ENCODE data around the gene AGER. TPM values are rescaled to one million over a fixed set of nuclear protein-coding genes. Genes with fewer than 3 reads are reported as not detected.

AGER gene
- total RNA-seq, 1 donor from 2014 or later: 9.9 TPM

GRCh38 chr6:32151863-32152768, 31.9 kb downstream of the AGER start, which contains the start of gene PRRT1:
Gene PRRT1, minus strand, starts transcription at chr6:32151939. Its CDS starts 112 bp downstream, at chr6:32151827.
- peaks cover 9% of the 10 kb centered on the region for H4K20me1 ChIP-seq (ENCODE audit: insufficient read depth, low read length)
- H3K27ac Mint-ChIP-seq (ENCODE audit: unreplicated experiment): peak within 1 kb of the TSS; percentile 95
- H3K9me3 Mint-ChIP-seq (ENCODE audit: unreplicated experiment): peaks cover 9% of the 10 kb centered on the region
- peak within 1 kb of the TSS; percentile 88 for H3K4me3 ChIP-seq (ENCODE audit: insufficient read depth, low read depth, low read length)
- H2AFZ ChIP-seq (ENCODE audit: low read depth, low read length): peak within 1 kb of the TSS; percentile 6
- H3K4me1 Mint-ChIP-seq (ENCODE audit: low read depth, unreplicated experiment): peaks cover 19% of the 10 kb centered on the region
- H3K36me3 ChIP-seq (ENCODE audit: insufficient read depth, low read length): peaks cover 4% of the 10 kb centered on the region
- FAIRE-seq: no peak
- DNase-seq (ENCODE audit: low read depth): no peak
- H3K27ac ChIP-seq (ENCODE audit: low read depth, low read length): peak within 1 kb of the TSS; percentile 82
- peaks cover 17% of the 10 kb centered on the region for H3K79me2 ChIP-seq (ENCODE audit: insufficient read depth, low read length)
- H3K4me2 ChIP-seq (ENCODE audit: low read length): peak within 1 kb of the TSS; percentile 92
- H3K36me3 Mint-ChIP-seq (ENCODE audit: low read depth, unreplicated experiment): peaks cover 11% of the 10 kb centered on the region
- TF ChIP-seq EZH2 (IDR thresholded peaks at IDR 0.05; ENCODE audit: insufficient read depth, low read length): no peak
- TF ChIP-seq, protein P1, sequence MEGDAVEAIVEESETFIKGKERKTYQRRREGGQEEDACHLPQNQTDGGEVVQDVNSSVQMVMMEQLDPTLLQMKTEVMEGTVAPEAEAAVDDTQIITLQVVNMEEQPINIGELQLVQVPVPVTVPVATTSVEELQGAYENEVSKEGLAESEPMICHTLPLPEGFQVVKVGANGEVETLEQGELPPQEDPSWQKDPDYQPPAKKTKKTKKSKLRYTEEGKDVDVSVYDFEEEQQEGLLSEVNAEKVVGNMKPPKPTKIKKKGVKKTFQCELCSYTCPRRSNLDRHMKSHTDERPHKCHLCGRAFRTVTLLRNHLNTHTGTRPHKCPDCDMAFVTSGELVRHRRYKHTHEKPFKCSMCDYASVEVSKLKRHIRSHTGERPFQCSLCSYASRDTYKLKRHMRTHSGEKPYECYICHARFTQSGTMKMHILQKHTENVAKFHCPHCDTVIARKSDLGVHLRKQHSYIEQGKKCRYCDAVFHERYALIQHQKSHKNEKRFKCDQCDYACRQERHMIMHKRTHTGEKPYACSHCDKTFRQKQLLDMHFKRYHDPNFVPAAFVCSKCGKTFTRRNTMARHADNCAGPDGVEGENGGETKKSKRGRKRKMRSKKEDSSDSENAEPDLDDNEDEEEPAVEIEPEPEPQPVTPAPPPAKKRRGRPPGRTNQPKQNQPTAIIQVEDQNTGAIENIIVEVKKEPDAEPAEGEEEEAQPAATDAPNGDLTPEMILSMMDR (IDR thresholded peaks at IDR 0.05; ENCODE audit: insufficient read depth, low read depth, low read length): no peak
- peaks cover 28% of the 10 kb centered on the region for H3K27me3 ChIP-seq (ENCODE audit: insufficient read depth, low read length)
- H3K9ac ChIP-seq (ENCODE audit: low read length): peak within 1 kb of the TSS; percentile 86
- peaks cover 24% of the 10 kb centered on the region for H3K4me1 ChIP-seq (ENCODE audit: insufficient read depth, low read length)
- H3K4me3 Mint-ChIP-seq (ENCODE audit: unreplicated experiment): peak within 1 kb of the TSS; percentile 98
- H3K9me3 ChIP-seq (ENCODE audit: insufficient read depth, low read depth, low read length): no peaks in the 10 kb centered on the region
- peaks cover 30% of the 10 kb centered on the region for H3K27me3 Mint-ChIP-seq (ENCODE audit: low read depth, unreplicated experiment)

GRCh38 chr6:32151181-32151862, 32.7 kb downstream of the AGER start:
- no peak overlapping the region for H3K4me3 ChIP-seq (ENCODE audit: insufficient read depth, low read depth, low read length)
- Mint-ChIP-seq H3K4me1 (ENCODE audit: low read depth, unreplicated experiment) (peaks cover 25% of the 10 kb centered on the region), H3K9me3 (ENCODE audit: unreplicated experiment) (peaks cover 9% of the 10 kb centered on the region), H3K4me3 (ENCODE audit: unreplicated experiment) (no peak overlapping the region), H3K27me3 (ENCODE audit: low read depth, unreplicated experiment) (peaks cover 33% of the 10 kb centered on the region), H3K27ac (ENCODE audit: unreplicated experiment) (no peak overlapping the region), H3K36me3 (ENCODE audit: low read depth, unreplicated experiment) (peaks cover 11% of the 10 kb centered on the region)
- H3K79me2 ChIP-seq (ENCODE audit: insufficient read depth, low read length): peaks cover 17% of the 10 kb centered on the region
- no peak overlapping the region for H2AFZ ChIP-seq (ENCODE audit: low read depth, low read length)
- H3K36me3 ChIP-seq (ENCODE audit: insufficient read depth, low read length): peaks cover under 1% of the 10 kb centered on the region
- H3K27ac ChIP-seq (ENCODE audit: low read depth, low read length): no peak overlapping the region
- H4K20me1 ChIP-seq (ENCODE audit: insufficient read depth, low read length): peaks cover 9% of the 10 kb centered on the region
- FAIRE-seq: no peak
- no peak for DNase-seq (ENCODE audit: low read depth)
- peaks cover 24% of the 10 kb centered on the region for H3K4me1 ChIP-seq (ENCODE audit: insufficient read depth, low read length)
- TF ChIP-seq, protein P1 (IDR thresholded peaks at IDR 0.05; ENCODE audit: insufficient read depth, low read depth, low read length): no peak
- TF ChIP-seq EZH2 (IDR thresholded peaks at IDR 0.05; ENCODE audit: insufficient read depth, low read length): peak; percentile 2
- no peaks in the 10 kb centered on the region for H3K9me3 ChIP-seq (ENCODE audit: insufficient read depth, low read depth, low read length)
- H3K4me2 ChIP-seq (ENCODE audit: low read length): peak overlapping the region; percentile 92
- H3K9ac ChIP-seq (ENCODE audit: low read length): no peak overlapping the region
- H3K27me3 ChIP-seq (ENCODE audit: insufficient read depth, low read length): peaks cover 34% of the 10 kb centered on the region

Data from astrocyte (in vitro differentiated cells and primary cell).